Measurements from ENCODE around the gene GALNT17.
"Not testable (repeated sequence)": the region's sequence is repeated elsewhere in the genome, so short reads cannot be mapped to it uniquely, and the experiment has no call there.

The GALNT17 gene

GRCh38 chr7:71209484-71209883 is 77.5 kb downstream of the GALNT17 start:
- H3K4me3 ChIP-seq (ENCODE audit: control insufficient read depth in 1 of 7, extremely low read depth in 1 of 7, insufficient read depth in 4 of 7, low read depth in 2 of 7, low read length in 6 of 7); H3K27ac ChIP-seq (ENCODE audit: insufficient read depth in 1 of 2, low read depth in 1 of 2, low read length in 2 of 2, poor library complexity in 1 of 2, severe bottlenecking in 2 of 2); H3K36me3 ChIP-seq (ENCODE audit: control insufficient read depth in 4 of 4, insufficient read depth in 4 of 4, low read length in 3 of 4); H3K27me3 ChIP-seq (replicated peaks in 2 of 5; ENCODE audit: control insufficient read depth in 4 of 5, insufficient read depth in 5 of 5, low read length in 4 of 5); CTCF ChIA-PET; H3K4me1 ChIP-seq (ENCODE audit: control extremely low read depth in 1 of 4, control insufficient read depth in 4 of 4, insufficient read depth in 4 of 4, low read length in 3 of 4); POLR2A ChIA-PET; H3K9me3 ChIP-seq (ENCODE audit: control extremely low read depth in 1 of 5, control insufficient read depth in 4 of 5, insufficient read depth in 2 of 5, low read depth in 1 of 5, low read length in 4 of 5); DNase-seq: not testable (repeated sequence)
- 97% methylated on average over 4 of the region's 4 CpGs for WGBS (ENCODE audit: insufficient coverage)

- Histone ChIP-seq H3K9me3 (ENCODE audit: control extremely low read depth in 1 of 5, control insufficient read depth in 4 of 5, insufficient read depth in 2 of 5, low read depth in 1 of 5, low read length in 4 of 5) (no peaks in the 10 kb centered on the region), H3K27me3 (replicated peaks in 2 of 5; ENCODE audit: control insufficient read depth in 4 of 5, insufficient read depth in 5 of 5, low read length in 4 of 5) (no peaks in the 10 kb centered on the region), H3K4me3 (ENCODE audit: control insufficient read depth in 1 of 7, extremely low read depth in 1 of 7, insufficient read depth in 4 of 7, low read depth in 2 of 7, low read length in 6 of 7) (no peak overlapping the region), H3K27ac (ENCODE audit: insufficient read depth in 1 of 2, low read depth in 1 of 2, low read length in 2 of 2, poor library complexity in 1 of 2, severe bottlenecking in 2 of 2) (no peak overlapping the region), H3K4me1 (ENCODE audit: control extremely low read depth in 1 of 4, control insufficient read depth in 4 of 4, insufficient read depth in 4 of 4, low read length in 3 of 4) (no peaks in the 10 kb centered on the region), H3K36me3 (ENCODE audit: control insufficient read depth in 4 of 4, insufficient read depth in 4 of 4, low read length in 3 of 4) (no peaks in the 10 kb centered on the region)
- ChIA-PET CTCF (no interaction called here), POLR2A (no interaction called here)
- WGBS (ENCODE audit: insufficient coverage), result 100% methylated on average over 4 of the region's 5 CpGs
- DNase-seq, result no peak
These were observed 78.3 kb downstream of the GALNT17 start for GRCh38 chr7:71210220-71210619.

GRCh38 chr7:71212433-71212832 is 80.5 kb downstream of the GALNT17 start:
- DNase-seq; H3K27me3 ChIP-seq (replicated peaks in 2 of 5; ENCODE audit: control insufficient read depth in 4 of 5, insufficient read depth in 5 of 5, low read length in 4 of 5); H3K27ac ChIP-seq (ENCODE audit: insufficient read depth in 1 of 2, low read depth in 1 of 2, low read length in 2 of 2, poor library complexity in 1 of 2, severe bottlenecking in 2 of 2); H3K9me3 ChIP-seq (ENCODE audit: control extremely low read depth in 1 of 5, control insufficient read depth in 4 of 5, insufficient read depth in 2 of 5, low read depth in 1 of 5, low read length in 4 of 5); CTCF ChIA-PET; H3K4me1 ChIP-seq (ENCODE audit: control extremely low read depth in 1 of 4, control insufficient read depth in 4 of 4, insufficient read depth in 4 of 4, low read length in 3 of 4); POLR2A ChIA-PET; H3K36me3 ChIP-seq (ENCODE audit: control insufficient read depth in 4 of 4, insufficient read depth in 4 of 4, low read length in 3 of 4); H3K4me3 ChIP-seq (ENCODE audit: control insufficient read depth in 1 of 7, extremely low read depth in 1 of 7, insufficient read depth in 4 of 7, low read depth in 2 of 7, low read length in 6 of 7): not testable (repeated sequence)
- 93% methylated on average over 3 of the region's 4 CpGs for WGBS (ENCODE audit: insufficient coverage)

GRCh38 chr7:71216211-71216610 is 84.3 kb downstream of the GALNT17 start:
- Histone ChIP-seq H3K4me3 (ENCODE audit: control insufficient read depth in 1 of 7, extremely low read depth in 1 of 7, insufficient read depth in 4 of 7, low read depth in 2 of 7, low read length in 6 of 7) (no peak overlapping the region), H3K27ac (ENCODE audit: insufficient read depth in 1 of 2, low read depth in 1 of 2, low read length in 2 of 2, poor library complexity in 1 of 2, severe bottlenecking in 2 of 2) (no peak overlapping the region), H3K36me3 (ENCODE audit: control insufficient read depth in 4 of 4, insufficient read depth in 4 of 4, low read length in 3 of 4) (no peaks in the 10 kb centered on the region), H3K9me3 (ENCODE audit: control extremely low read depth in 1 of 5, control insufficient read depth in 4 of 5, insufficient read depth in 2 of 5, low read depth in 1 of 5, low read length in 4 of 5) (peaks cover 0 to 10% (median 2%) of the 10 kb centered on the region in 5 experiments), H3K27me3 (replicated peaks in 2 of 5; ENCODE audit: control insufficient read depth in 4 of 5, insufficient read depth in 5 of 5, low read length in 4 of 5) (no peaks in the 10 kb centered on the region), H3K4me1 (ENCODE audit: control extremely low read depth in 1 of 4, control insufficient read depth in 4 of 4, insufficient read depth in 4 of 4, low read length in 3 of 4) (no peaks in the 10 kb centered on the region)
- 80% methylated on average over 1 of the region's 4 CpGs for WGBS (ENCODE audit: insufficient coverage)
- CTCF ChIA-PET, result no interaction called here
- DNase-seq, result no peak
- POLR2A ChIA-PET, result no interaction called here

GRCh38 chr7:71220210-71220695 is 88.3 kb downstream of the GALNT17 start:
- no peak for DNase-seq
- 88% methylated on average over 4 of the region's 5 CpGs for WGBS (ENCODE audit: insufficient coverage)
- ChIA-PET CTCF (no interaction called here), POLR2A (no interaction called here)
- Histone ChIP-seq H3K27ac (ENCODE audit: insufficient read depth in 1 of 2, low read depth in 1 of 2, low read length in 2 of 2, poor library complexity in 1 of 2, severe bottlenecking in 2 of 2) (no peak overlapping the region), H3K36me3 (ENCODE audit: control insufficient read depth in 4 of 4, insufficient read depth in 4 of 4, low read length in 3 of 4) (no peaks in the 10 kb centered on the region), H3K27me3 (replicated peaks in 2 of 5; ENCODE audit: control insufficient read depth in 4 of 5, insufficient read depth in 5 of 5, low read length in 4 of 5) (no peaks in the 10 kb centered on the region), H3K4me3 (ENCODE audit: control insufficient read depth in 1 of 7, extremely low read depth in 1 of 7, insufficient read depth in 4 of 7, low read depth in 2 of 7, low read length in 6 of 7) (no peak overlapping the region), H3K4me1 (ENCODE audit: control extremely low read depth in 1 of 4, control insufficient read depth in 4 of 4, insufficient read depth in 4 of 4, low read length in 3 of 4) (no peaks in the 10 kb centered on the region), H3K9me3 (ENCODE audit: control extremely low read depth in 1 of 5, control insufficient read depth in 4 of 5, insufficient read depth in 2 of 5, low read depth in 1 of 5, low read length in 4 of 5) (peaks cover 1 to 12% (median 4%) of the 10 kb centered on the region in 5 experiments)

GRCh38 chr7:71221049-71221448 is 89.1 kb downstream of the GALNT17 start:
- 67% methylated on average over 1 of the region's 1 CpG for WGBS (ENCODE audit: insufficient coverage)
- POLR2A ChIA-PET, result no interaction called here

GRCh38 chr7:71221549-71221948 is 89.6 kb downstream of the GALNT17 start:
- CTCF ChIA-PET, result no interaction called here
- Histone ChIP-seq H3K4me1 (ENCODE audit: control extremely low read depth in 1 of 4, control insufficient read depth in 4 of 4, insufficient read depth in 4 of 4, low read length in 3 of 4) (no peaks in the 10 kb centered on the region), H3K27me3 (replicated peaks in 2 of 5; ENCODE audit: control insufficient read depth in 4 of 5, insufficient read depth in 5 of 5, low read length in 4 of 5) (no peaks in the 10 kb centered on the region), H3K27ac (ENCODE audit: insufficient read depth in 1 of 2, low read depth in 1 of 2, low read length in 2 of 2, poor library complexity in 1 of 2, severe bottlenecking in 2 of 2) (no peak overlapping the region), H3K36me3 (ENCODE audit: control insufficient read depth in 4 of 4, insufficient read depth in 4 of 4, low read length in 3 of 4) (no peaks in the 10 kb centered on the region), H3K9me3 (ENCODE audit: control extremely low read depth in 1 of 5, control insufficient read depth in 4 of 5, insufficient read depth in 2 of 5, low read depth in 1 of 5, low read length in 4 of 5) (peaks cover 1 to 12% (median 4%) of the 10 kb centered on the region in 5 experiments), H3K4me3 (ENCODE audit: control insufficient read depth in 1 of 7, extremely low read depth in 1 of 7, insufficient read depth in 4 of 7, low read depth in 2 of 7, low read length in 6 of 7) (no peak overlapping the region)
- no peak for DNase-seq
- POLR2A ChIA-PET, result no interaction called here
- WGBS (ENCODE audit: insufficient coverage), result no CpG with 5 or more reads among the region's 3 CpGs

More at GRCh38 chr7:71221049-71221448, 89.1 kb downstream of the GALNT17 start:
- Histone ChIP-seq H3K27ac (ENCODE audit: insufficient read depth in 1 of 2, low read depth in 1 of 2, low read length in 2 of 2, poor library complexity in 1 of 2, severe bottlenecking in 2 of 2) (no peak overlapping the region), H3K36me3 (ENCODE audit: control insufficient read depth in 4 of 4, insufficient read depth in 4 of 4, low read length in 3 of 4) (no peaks in the 10 kb centered on the region), H3K4me1 (ENCODE audit: control extremely low read depth in 1 of 4, control insufficient read depth in 4 of 4, insufficient read depth in 4 of 4, low read length in 3 of 4) (no peaks in the 10 kb centered on the region), H3K27me3 (replicated peaks in 2 of 5; ENCODE audit: control insufficient read depth in 4 of 5, insufficient read depth in 5 of 5, low read length in 4 of 5) (no peaks in the 10 kb centered on the region), H3K9me3 (ENCODE audit: control extremely low read depth in 1 of 5, control insufficient read depth in 4 of 5, insufficient read depth in 2 of 5, low read depth in 1 of 5, low read length in 4 of 5) (peaks cover 1 to 12% (median 4%) of the 10 kb centered on the region in 5 experiments), H3K4me3 (ENCODE audit: control insufficient read depth in 1 of 7, extremely low read depth in 1 of 7, insufficient read depth in 4 of 7, low read depth in 2 of 7, low read length in 6 of 7) (no peak overlapping the region)
- CTCF ChIA-PET, result no interaction called here
- DNase-seq, result no peak

Data from common myeloid progenitor, CD34-positive (primary cell).